GM23338 (cell line): ENCODE measurements around the gene ACYP2. TPM values are rescaled to one million over a fixed set of nuclear protein-coding genes. Genes with fewer than 3 reads are reported as not detected.

Experiments
- ATAC-seq: fragments of 200-7000 bp; cut with Tn5 transposase; 3 replicates; pipeline ENCODE4 v1.9.1; 2020
- DNase-seq: peaks from one replicate; pipeline ENCODE4 v3.0.0-alpha.2; 2015; ENCODE audit warnings: low spot score
- H2AFZ ChIP-seq: fragments of 200-600 bp; sonication (generic); 2 replicates; pipeline ENCODE4 v1.8.0; 2016; ENCODE audit warnings: antibody characterized with exemption, mild to moderate bottlenecking, moderate library complexity
- H3F3A ChIP-seq: fragments of 200-600 bp; sonication (generic); replicated peaks from 2 replicates; pipeline ENCODE4 v1.8.0; 2017; ENCODE audit warnings: antibody characterized with exemption, mixed run types, low read depth
- H3K27ac ChIP-seq: fragments of 200-600 bp; sonication (generic); 2 replicates; pipeline ENCODE4 v1.6.1; 2016; ENCODE audit warnings: low read depth
- H3K27me3 ChIP-seq: fragments of 200-600 bp; sonication (generic); 2 replicates; pipeline ENCODE4 v1.8.0; 2016; ENCODE audit warnings: mild to moderate bottlenecking, mixed run types, moderate library complexity; ENCODE audit not compliant: insufficient read depth
- H3K36me3 ChIP-seq: fragments of 200-600 bp; sonication (generic); 2 replicates; pipeline ENCODE4 v1.8.0; 2016; ENCODE audit warnings: mild to moderate bottlenecking; ENCODE audit not compliant: insufficient read depth
- H3K4me1 ChIP-seq: fragments of 200-600 bp; sonication (generic); 2 replicates; pipeline ENCODE4 v1.8.0; 2016; ENCODE audit warnings: mild to moderate bottlenecking, moderate library complexity; ENCODE audit not compliant: insufficient read depth
- H3K4me2 ChIP-seq: fragments of 200-600 bp; sonication (generic); 2 replicates; pipeline ENCODE4 v1.7.1; 2017; ENCODE audit warnings: mixed run types
- H3K4me3 ChIP-seq: fragments of 200-600 bp; sonication (generic); 2 replicates; pipeline ENCODE4 v1.6.1; 2016; ENCODE audit warnings: mixed run types
- H3K79me2 ChIP-seq: fragments of 200-600 bp; sonication (generic); replicated peaks from 2 replicates; pipeline ENCODE4 v1.8.0; 2017; ENCODE audit warnings: mild to moderate bottlenecking; ENCODE audit not compliant: insufficient read depth
- H3K9me2 ChIP-seq: fragments of 200-600 bp; sonication (generic); 2 replicates; pipeline ENCODE4 v1.8.0; 2017; ENCODE audit not compliant: insufficient read depth
- H4K20me1 ChIP-seq: fragments of 200-600 bp; sonication (generic); replicated peaks from 2 replicates; pipeline ENCODE4 v1.8.0; 2017; ENCODE audit warnings: mild to moderate bottlenecking; ENCODE audit not compliant: insufficient read depth
- H3K27ac Mint-ChIP-seq: 2 replicates; pipeline ENCODE4 v1.8.0; 2020; ENCODE audit warnings: inconsistent platforms, mild to moderate bottlenecking, moderate library complexity, mixed read lengths
- H3K27me3 Mint-ChIP-seq: 3 replicates; pipeline ENCODE4 v1.8.0; 2022; ENCODE audit warnings: low read depth, mild to moderate bottlenecking, moderate library complexity, mixed read lengths, inconsistent platforms; ENCODE audit not compliant: insufficient read depth, poor library complexity
- H3K36me3 Mint-ChIP-seq: 3 replicates; pipeline ENCODE4 v1.8.0; 2021; ENCODE audit warnings: low read depth, mild to moderate bottlenecking, inconsistent platforms, moderate library complexity, mixed read lengths
- H3K4me1 Mint-ChIP-seq: 3 replicates; pipeline ENCODE4 v1.8.0; 2020; ENCODE audit warnings: mild to moderate bottlenecking, inconsistent platforms, mixed read lengths
- H3K4me3 Mint-ChIP-seq: 3 replicates; pipeline ENCODE4 v1.8.0; 2021; ENCODE audit warnings: moderate library complexity, mild to moderate bottlenecking, inconsistent platforms, mixed read lengths
- H3K9me3 Mint-ChIP-seq: 3 replicates; pipeline ENCODE4 v1.8.0; 2020; ENCODE audit warnings: moderate library complexity, mild to moderate bottlenecking, inconsistent platforms, mixed read lengths
- EZH2 ChIP-seq: fragments of 200-600 bp; sonication (generic); IDR thresholded peaks from one replicate; pipeline ENCODE4 v1.8.0; 2017; ENCODE audit warnings: antibody characterized with exemption, mild to moderate bottlenecking, low read depth; ENCODE audit not compliant: unreplicated experiment
- EZH2phosphoT487 ChIP-seq: fragments of 200-600 bp; sonication (generic); IDR thresholded peaks from one replicate; pipeline ENCODE4 v1.8.1; 2018; ENCODE audit warnings: antibody characterized with exemption; ENCODE audit not compliant: unreplicated experiment
- JUNB ChIP-seq: IDR thresholded peaks from one replicate; pipeline ENCODE4 v1.6.1; 2016; ENCODE audit warnings: antibody characterized with exemption; ENCODE audit not compliant: unreplicated experiment
- NANOG ChIP-seq: IDR thresholded peaks from 2 replicates; pipeline ENCODE4 v1.6.1; 2016; ENCODE audit warnings: antibody characterized with exemption, borderline replicate concordance
- polyA plus RNA-seq: library from polyadenylated mRNA; unstranded; fragments of >200 nt; fragmentation: Nextera tagmentation; extraction: Ambion mirVana; gene quantifications from 2 replicates; pipeline ENCODE4 v1.2.1, GENCODE V29; 2016
- total RNA-seq: library from RNA; depleted of rRNA; stranded (reverse); fragments of >200 nt; shearing (Covaris generic); gene quantifications from 2 replicates; pipeline ENCODE4 v1.2.3, GENCODE V29; 2014
- TF ChIP-seq, protein P1 (sequence below), 2 experiments: fragments of 200-600 bp in 1 of 2; sonication (generic) in 1 of 2; conservative IDR thresholded peaks; 2 replicates each; pipeline versions ENCODE4 v1.5.1 to v1.6.1; 2016 to 2017; ENCODE audit warnings: antibody characterized with exemption in 2 of 2, low read depth in 2 of 2, mild to moderate bottlenecking in 2 of 2, moderate library complexity in 1 of 2
- TF ChIP-seq, protein P2 (sequence below): fragments of 250-450 bp; sonication (Bioruptor Pico); IDR thresholded peaks from 2 replicates; pipeline ENCODE4 v1.5.0; 2020; ENCODE audit warnings: mild to moderate bottlenecking, moderate library complexity
- TF ChIP-seq, protein P3 (sequence below): IDR thresholded peaks from 2 replicates; pipeline ENCODE4 v1.6.1; 2016; ENCODE audit warnings: antibody characterized with exemption

Gene ACYP2
- total and polyA plus RNA-seq, 2 experiments from 2014 or later: 2.3 to 15.5 TPM

DNA sequence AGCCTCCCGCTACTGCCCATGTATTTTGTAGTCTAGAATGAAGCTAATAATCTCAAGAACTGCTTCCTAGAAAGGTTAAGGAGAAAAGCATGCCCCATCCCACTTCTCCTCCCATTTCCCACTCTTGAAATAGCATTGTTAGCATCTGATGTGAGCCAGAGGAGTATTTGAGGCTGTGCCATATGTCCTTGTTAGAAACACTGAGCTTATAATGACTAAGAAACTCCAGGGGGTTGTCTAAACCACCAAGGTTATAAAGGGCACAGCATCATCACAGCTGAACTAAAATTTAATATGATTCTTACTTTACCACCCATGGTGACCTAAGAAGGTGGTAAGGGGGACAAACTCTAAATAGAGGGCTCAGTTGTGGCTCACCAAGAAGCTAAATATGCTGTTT lies 124.0 kb downstream of the ACYP2 start:
- no peak overlapping the region for H3K27ac Mint-ChIP-seq
- Histone ChIP-seq H4K20me1 (no peaks in the 10 kb centered on the region), H3K4me1 (peaks cover 8% of the 10 kb centered on the region; the same call in 1 of the 2 replicates), H2AFZ (no peak overlapping the region), H3F3A (no peaks in the 10 kb centered on the region), H3K9me2 (no peaks in the 10 kb centered on the region), H3K36me3 (no peaks in the 10 kb centered on the region), H3K4me2 (no peak overlapping the region), H3K27ac (no peak overlapping the region), H3K4me3 (no peak overlapping the region), H3K27me3 (no peaks in the 10 kb centered on the region), H3K79me2 (no peaks in the 10 kb centered on the region)
- TF ChIP-seq, protein P1, sequence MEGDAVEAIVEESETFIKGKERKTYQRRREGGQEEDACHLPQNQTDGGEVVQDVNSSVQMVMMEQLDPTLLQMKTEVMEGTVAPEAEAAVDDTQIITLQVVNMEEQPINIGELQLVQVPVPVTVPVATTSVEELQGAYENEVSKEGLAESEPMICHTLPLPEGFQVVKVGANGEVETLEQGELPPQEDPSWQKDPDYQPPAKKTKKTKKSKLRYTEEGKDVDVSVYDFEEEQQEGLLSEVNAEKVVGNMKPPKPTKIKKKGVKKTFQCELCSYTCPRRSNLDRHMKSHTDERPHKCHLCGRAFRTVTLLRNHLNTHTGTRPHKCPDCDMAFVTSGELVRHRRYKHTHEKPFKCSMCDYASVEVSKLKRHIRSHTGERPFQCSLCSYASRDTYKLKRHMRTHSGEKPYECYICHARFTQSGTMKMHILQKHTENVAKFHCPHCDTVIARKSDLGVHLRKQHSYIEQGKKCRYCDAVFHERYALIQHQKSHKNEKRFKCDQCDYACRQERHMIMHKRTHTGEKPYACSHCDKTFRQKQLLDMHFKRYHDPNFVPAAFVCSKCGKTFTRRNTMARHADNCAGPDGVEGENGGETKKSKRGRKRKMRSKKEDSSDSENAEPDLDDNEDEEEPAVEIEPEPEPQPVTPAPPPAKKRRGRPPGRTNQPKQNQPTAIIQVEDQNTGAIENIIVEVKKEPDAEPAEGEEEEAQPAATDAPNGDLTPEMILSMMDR (conservative IDR thresholded peaks at IDR 0.05; ENCODE audit: low read depth in 2 of 2): no peak
- TF ChIP-seq JUNB (no peak), EZH2phosphoT487 (no peak), NANOG (no peak), EZH2 (no peak)
- TF ChIP-seq, protein P2, sequence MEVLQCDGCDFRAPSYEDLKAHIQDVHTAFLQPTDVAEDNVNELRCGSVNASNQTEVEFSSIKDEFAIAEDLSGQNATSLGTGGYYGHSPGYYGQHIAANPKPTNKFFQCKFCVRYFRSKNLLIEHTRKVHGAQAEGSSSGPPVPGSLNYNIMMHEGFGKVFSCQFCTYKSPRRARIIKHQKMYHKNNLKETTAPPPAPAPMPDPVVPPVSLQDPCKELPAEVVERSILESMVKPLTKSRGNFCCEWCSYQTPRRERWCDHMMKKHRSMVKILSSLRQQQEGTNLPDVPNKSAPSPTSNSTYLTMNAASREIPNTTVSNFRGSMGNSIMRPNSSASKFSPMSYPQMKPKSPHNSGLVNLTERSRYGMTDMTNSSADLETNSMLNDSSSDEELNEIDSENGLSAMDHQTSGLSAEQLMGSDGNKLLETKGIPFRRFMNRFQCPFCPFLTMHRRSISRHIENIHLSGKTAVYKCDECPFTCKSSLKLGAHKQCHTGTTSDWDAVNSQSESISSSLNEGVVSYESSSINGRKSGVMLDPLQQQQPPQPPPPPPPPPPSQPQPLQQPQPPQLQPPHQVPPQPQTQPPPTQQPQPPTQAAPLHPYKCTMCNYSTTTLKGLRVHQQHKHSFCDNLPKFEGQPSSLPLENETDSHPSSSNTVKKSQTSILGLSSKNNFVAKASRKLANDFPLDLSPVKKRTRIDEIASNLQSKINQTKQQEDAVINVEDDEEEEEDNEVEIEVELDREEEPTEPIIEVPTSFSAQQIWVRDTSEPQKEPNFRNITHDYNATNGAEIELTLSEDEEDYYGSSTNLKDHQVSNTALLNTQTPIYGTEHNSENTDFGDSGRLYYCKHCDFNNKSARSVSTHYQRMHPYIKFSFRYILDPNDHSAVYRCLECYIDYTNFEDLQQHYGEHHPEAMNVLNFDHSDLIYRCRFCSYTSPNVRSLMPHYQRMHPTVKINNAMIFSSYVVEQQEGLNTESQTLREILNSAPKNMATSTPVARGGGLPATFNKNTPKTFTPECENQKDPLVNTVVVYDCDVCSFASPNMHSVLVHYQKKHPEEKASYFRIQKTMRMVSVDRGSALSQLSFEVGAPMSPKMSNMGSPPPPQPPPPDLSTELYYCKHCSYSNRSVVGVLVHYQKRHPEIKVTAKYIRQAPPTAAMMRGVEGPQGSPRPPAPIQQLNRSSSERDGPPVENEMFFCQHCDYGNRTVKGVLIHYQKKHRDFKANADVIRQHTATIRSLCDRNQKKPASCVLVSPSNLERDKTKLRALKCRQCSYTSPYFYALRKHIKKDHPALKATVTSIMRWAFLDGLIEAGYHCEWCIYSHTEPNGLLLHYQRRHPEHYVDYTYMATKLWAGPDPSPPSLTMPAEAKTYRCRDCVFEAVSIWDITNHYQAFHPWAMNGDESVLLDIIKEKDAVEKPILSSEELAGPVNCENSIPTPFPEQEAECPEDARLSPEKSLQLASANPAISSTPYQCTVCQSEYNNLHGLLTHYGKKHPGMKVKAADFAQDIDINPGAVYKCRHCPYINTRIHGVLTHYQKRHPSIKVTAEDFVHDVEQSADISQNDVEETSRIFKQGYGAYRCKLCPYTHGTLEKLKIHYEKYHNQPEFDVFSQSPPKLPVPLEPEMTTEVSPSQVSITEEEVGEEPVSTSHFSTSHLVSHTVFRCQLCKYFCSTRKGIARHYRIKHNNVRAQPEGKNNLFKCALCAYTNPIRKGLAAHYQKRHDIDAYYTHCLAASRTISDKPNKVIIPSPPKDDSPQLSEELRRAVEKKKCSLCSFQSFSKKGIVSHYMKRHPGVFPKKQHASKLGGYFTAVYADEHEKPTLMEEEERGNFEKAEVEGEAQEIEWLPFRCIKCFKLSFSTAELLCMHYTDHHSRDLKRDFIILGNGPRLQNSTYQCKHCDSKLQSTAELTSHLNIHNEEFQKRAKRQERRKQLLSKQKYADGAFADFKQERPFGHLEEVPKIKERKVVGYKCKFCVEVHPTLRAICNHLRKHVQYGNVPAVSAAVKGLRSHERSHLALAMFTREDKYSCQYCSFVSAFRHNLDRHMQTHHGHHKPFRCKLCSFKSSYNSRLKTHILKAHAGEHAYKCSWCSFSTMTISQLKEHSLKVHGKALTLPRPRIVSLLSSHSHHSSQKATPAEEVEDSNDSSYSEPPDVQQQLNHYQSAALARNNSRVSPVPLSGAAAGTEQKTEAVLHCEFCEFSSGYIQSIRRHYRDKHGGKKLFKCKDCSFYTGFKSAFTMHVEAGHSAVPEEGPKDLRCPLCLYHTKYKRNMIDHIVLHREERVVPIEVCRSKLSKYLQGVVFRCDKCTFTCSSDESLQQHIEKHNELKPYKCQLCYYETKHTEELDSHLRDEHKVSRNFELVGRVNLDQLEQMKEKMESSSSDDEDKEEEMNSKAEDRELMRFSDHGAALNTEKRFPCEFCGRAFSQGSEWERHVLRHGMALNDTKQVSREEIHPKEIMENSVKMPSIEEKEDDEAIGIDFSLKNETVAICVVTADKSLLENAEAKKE (CRISPR knock-in tag): no peak
- TF ChIP-seq, protein P3, sequence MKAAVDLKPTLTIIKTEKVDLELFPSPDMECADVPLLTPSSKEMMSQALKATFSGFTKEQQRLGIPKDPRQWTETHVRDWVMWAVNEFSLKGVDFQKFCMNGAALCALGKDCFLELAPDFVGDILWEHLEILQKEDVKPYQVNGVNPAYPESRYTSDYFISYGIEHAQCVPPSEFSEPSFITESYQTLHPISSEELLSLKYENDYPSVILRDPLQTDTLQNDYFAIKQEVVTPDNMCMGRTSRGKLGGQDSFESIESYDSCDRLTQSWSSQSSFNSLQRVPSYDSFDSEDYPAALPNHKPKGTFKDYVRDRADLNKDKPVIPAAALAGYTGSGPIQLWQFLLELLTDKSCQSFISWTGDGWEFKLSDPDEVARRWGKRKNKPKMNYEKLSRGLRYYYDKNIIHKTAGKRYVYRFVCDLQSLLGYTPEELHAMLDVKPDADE: no peak
- peaks cover 2% of the 10 kb centered on the region for H3K27me3 Mint-ChIP-seq
- no peak overlapping the region for H3K4me3 Mint-ChIP-seq
- H3K4me1 Mint-ChIP-seq: peaks cover 11% of the 10 kb centered on the region
- H3K36me3 Mint-ChIP-seq: no peaks in the 10 kb centered on the region
- no peak for DNase-seq
- no peak for ATAC-seq
- no peaks in the 10 kb centered on the region for H3K9me3 Mint-ChIP-seq
